GM19043 (cell line): ENCODE results near the gene CCBE1.

ENCODE experiments used
- ATAC-seq: cut with Tn5 transposase; IDR thresholded peaks from one replicate; pipeline ENCODE4 v1.9.1; 2021; ENCODE audit warnings: low read depth; ENCODE audit not compliant: unreplicated experiment

The CCBE1 gene

GRCh38 chr18:59512025-59512755 is 185.0 kb downstream of the CCBE1 start:
- no peak for ATAC-seq

- ATAC-seq = no peak
Observed at GRCh38 chr18:59509481-59510442, 187.5 kb downstream of the CCBE1 start.

GRCh38 chr18:59505356-59505755 is 191.9 kb downstream of the CCBE1 start:
- ATAC-seq = no peak

- ATAC-seq = no peak
Observed at GRCh38 chr18:59502274-59503175, 194.7 kb downstream of the CCBE1 start.

GRCh38 chr18:59501920-59502273 is 195.3 kb downstream of the CCBE1 start:
- ATAC-seq = no peak

GRCh38 chr18:59500765-59501164 is 196.5 kb downstream of the CCBE1 start:
- ATAC-seq = no peak

GRCh38 chr18:59498506-59499086 is 198.6 kb downstream of the CCBE1 start:
- no peak for ATAC-seq

- ATAC-seq = no peak
Observed at GRCh38 chr18:59492756-59493421, 204.3 kb downstream of the CCBE1 start.

- ATAC-seq = peak; percentile 76
Observed at GRCh38 chr18:59488899-59489298, 208.3 kb downstream of the CCBE1 start.

GRCh38 chr18:59485382-59485781 is 211.8 kb downstream of the CCBE1 start:
- ATAC-seq = no peak

- no peak for ATAC-seq
Observed at GRCh38 chr18:59484561-59485328, 212.5 kb downstream of the CCBE1 start.

- ATAC-seq = no peak
Observed at GRCh38 chr18:59484131-59484530, 213.1 kb downstream of the CCBE1 start.

GRCh38 chr18:59481436-59481835 is 215.8 kb downstream of the CCBE1 start:
- ATAC-seq = no peak

GRCh38 chr18:59479776-59480175 is 217.4 kb downstream of the CCBE1 start:
- ATAC-seq = no peak

GRCh38 chr18:59478591-59478990 is 218.6 kb downstream of the CCBE1 start:
- ATAC-seq = no peak

- ATAC-seq = no peak
Observed at GRCh38 chr18:59477849-59478248, 219.4 kb downstream of the CCBE1 start.

- ATAC-seq = no peak
Observed at GRCh38 chr18:59470561-59471121, 226.6 kb downstream of the CCBE1 start.

GRCh38 chr18:59469463-59470180 is 227.6 kb downstream of the CCBE1 start:
- ATAC-seq = no peak
